Stomach (tissue), 9 donors: ENCODE data around the gene TEPSIN. TPM values are rescaled to one million over a fixed set of nuclear protein-coding genes. Genes with fewer than 3 reads are reported as not detected.

Experiments used
- DNase-seq, 2 donors: peaks; one replicate each; pipeline versions ENCODE4 v3.0.0 to v3.0.0-alpha.2; 2013 to 2019
- H3K27ac ChIP-seq, 5 donors: fragments of 200-600 bp in 4 of 5; sonication (generic) in 4 of 5; one replicate each; pipeline ENCODE4 v1.5.1; 2013 to 2019; ENCODE audit warnings: mild to moderate bottlenecking in 1 of 5, moderate library complexity in 1 of 5
- H3K27me3 ChIP-seq, 3 donors: fragments of 200-600 bp; sonication (generic); one replicate each; pipeline ENCODE4 v1.5.1; 2017 to 2019; ENCODE audit warnings: mixed run types in 1 of 3
- H3K36me3 ChIP-seq, 4 donors: fragments of 200-600 bp; sonication (generic); 1 replicate in 3 of 4; 2 replicates in 1 of 4; pipeline ENCODE4 v1.5.1; 2016 to 2019
- H3K4me1 ChIP-seq, 4 donors: fragments of 200-600 bp; sonication (generic); one replicate each; pipeline ENCODE4 v1.5.1; 2016 to 2019
- H3K4me3 ChIP-seq, 4 donors: fragments of 200-600 bp; sonication (generic) in 3 of 4; one replicate each; pipeline ENCODE4 v1.5.1; 2016 to 2019; ENCODE audit warnings: mild to moderate bottlenecking in 1 of 4
- H3K9me3 ChIP-seq, 4 donors: fragments of 200-600 bp; sonication (generic); one replicate each; pipeline ENCODE4 v1.5.1; 2016 to 2019
- EP300 ChIP-seq: sonication (generic); formaldehyde crosslinking; IDR thresholded peaks from one replicate; pipeline ENCODE4 v1.6.1; 2017; ENCODE audit warnings: antibody characterized with exemption
- POLR2A ChIP-seq, 4 donors: fragments of 450-650 bp; IDR thresholded peaks; one replicate each; pipeline ENCODE4 v1.6.1; 2016; ENCODE audit warnings: antibody characterized with exemption in 4 of 4, control low read depth in 2 of 4, mild to moderate bottlenecking in 1 of 4, moderate library complexity in 1 of 4
- POLR2AphosphoS5 ChIP-seq, 3 donors: sonication (generic); formaldehyde crosslinking; IDR thresholded peaks; one replicate each; pipeline ENCODE4 v1.6.1; 2016; ENCODE audit warnings: antibody characterized with exemption in 3 of 3
- WGBS, 5 donors: extraction: QIAGEN DNeasy Blood & Tissue Kit in 3 of 5; methylation state at CpG; one replicate each; pipeline versions ENCODE4 v1.1.5 to v1.1.7; 2013 to 2018; 5-methylcytosine and 5-hydroxymethylcytosine counted together
- intact Hi-C: fragments of 100-400 bp; cut with DNase I; formaldehyde crosslinking; loops from one replicate; pipeline ENCODE4 v1.15.1; 2023; ENCODE audit warnings: low total_unique reads
- polyA plus RNA-seq, 3 donors: library from polyadenylated mRNA; stranded (reverse); fragments of 200-250 nt; gene quantifications; one replicate each; pipeline ENCODE4 v1.2.3, GENCODE V29; 2013
- total RNA-seq, 5 donors: library from RNA; depleted of rRNA; stranded (reverse); fragments of >200 nt; gene quantifications; one replicate each; pipeline versions ENCODE4 v1.1.0 to v1.2.3, GENCODE V29; 2014 to 2016
- TF ChIP-seq, protein P1 (sequence below), 7 experiments: fragments of 450-650 bp in 4 of 7; fragments of 200-600 bp in 3 of 7; sonication (generic) in 3 of 7; IDR thresholded peaks; one replicate each; pipeline ENCODE4 v1.5.1; 2016 to 2019; ENCODE audit warnings: antibody characterized with exemption in 7 of 7, control low read depth in 2 of 7, mild to moderate bottlenecking in 1 of 7
- donor health status: healthy with polysubstance abuse.
- donor health status: Bipolar disorder and iron deficiency.
- donor health status: healthy.

Gene TEPSIN
- total and polyA plus RNA-seq, 8 donors: 9.4 to 295 (median 21.4) TPM

GRCh38 chr17:81213978-81214377 is 24.9 kb downstream of the TEPSIN start:
- Histone ChIP-seq H3K36me3 (peaks cover 0 to 26% (median 16%) of the 10 kb centered on the region in 4 donors), H3K4me3 (no peak overlapping the region), H3K27me3 (no peaks in the 10 kb centered on the region), H3K27ac (no peak overlapping the region), H3K4me1 (no peaks in the 10 kb centered on the region), H3K9me3 (no peaks in the 10 kb centered on the region)
- DNase-seq: no peak
- TF ChIP-seq EP300 (no peak), POLR2AphosphoS5 (IDR thresholded peaks at IDR 0.05) (no peak), POLR2A (IDR thresholded peaks at IDR 0.05) (no peak)
- TF ChIP-seq, protein P1, sequence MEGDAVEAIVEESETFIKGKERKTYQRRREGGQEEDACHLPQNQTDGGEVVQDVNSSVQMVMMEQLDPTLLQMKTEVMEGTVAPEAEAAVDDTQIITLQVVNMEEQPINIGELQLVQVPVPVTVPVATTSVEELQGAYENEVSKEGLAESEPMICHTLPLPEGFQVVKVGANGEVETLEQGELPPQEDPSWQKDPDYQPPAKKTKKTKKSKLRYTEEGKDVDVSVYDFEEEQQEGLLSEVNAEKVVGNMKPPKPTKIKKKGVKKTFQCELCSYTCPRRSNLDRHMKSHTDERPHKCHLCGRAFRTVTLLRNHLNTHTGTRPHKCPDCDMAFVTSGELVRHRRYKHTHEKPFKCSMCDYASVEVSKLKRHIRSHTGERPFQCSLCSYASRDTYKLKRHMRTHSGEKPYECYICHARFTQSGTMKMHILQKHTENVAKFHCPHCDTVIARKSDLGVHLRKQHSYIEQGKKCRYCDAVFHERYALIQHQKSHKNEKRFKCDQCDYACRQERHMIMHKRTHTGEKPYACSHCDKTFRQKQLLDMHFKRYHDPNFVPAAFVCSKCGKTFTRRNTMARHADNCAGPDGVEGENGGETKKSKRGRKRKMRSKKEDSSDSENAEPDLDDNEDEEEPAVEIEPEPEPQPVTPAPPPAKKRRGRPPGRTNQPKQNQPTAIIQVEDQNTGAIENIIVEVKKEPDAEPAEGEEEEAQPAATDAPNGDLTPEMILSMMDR (IDR thresholded peaks at IDR 0.05): no peak
- intact Hi-C loops: no loop called here
- WGBS, 5 donors: 93 to 97% (median 97%) methylated on average over 8 of the region's 8 CpGs

GRCh38 chr17:81212365-81212764 is 26.5 kb downstream of the TEPSIN start:
- H3K4me1 ChIP-seq: no peaks in the 10 kb centered on the region
- intact Hi-C loops: no loop called here
- H3K9me3 ChIP-seq: no peaks in the 10 kb centered on the region
- 86 to 99% (median 95%) methylated on average over 9 of the region's 9 CpGs for WGBS, 5 donors
- DNase-seq: no peak
- TF ChIP-seq EP300 (no peak), POLR2AphosphoS5 (IDR thresholded peaks at IDR 0.05) (no peak), POLR2A (IDR thresholded peaks at IDR 0.05) (no peak)
- TF ChIP-seq, protein P1 (IDR thresholded peaks at IDR 0.05): no peak
- no peak overlapping the region for H3K27ac ChIP-seq
- no peak overlapping the region for H3K4me3 ChIP-seq
- no peaks in the 10 kb centered on the region for H3K27me3 ChIP-seq
- H3K36me3 ChIP-seq: peaks cover 0 to 19% (median 11%) of the 10 kb centered on the region in 4 donors

GRCh38 chr17:81210868-81211267 is 28.0 kb downstream of the TEPSIN start:
- 68 to 79% (median 77%) methylated on average over 14 of the region's 14 CpGs for WGBS, 5 donors
- Histone ChIP-seq H3K36me3 (peaks cover 0 to 23% (median 16%) of the 10 kb centered on the region in 4 donors), H3K4me1 (no peaks in the 10 kb centered on the region), H3K9me3 (no peaks in the 10 kb centered on the region), H3K27ac (no peak overlapping the region), H3K4me3 (no peak overlapping the region), H3K27me3 (no peaks in the 10 kb centered on the region)
- no peak for DNase-seq
- intact Hi-C loops: no loop called here
- TF ChIP-seq, protein P1 (IDR thresholded peaks at IDR 0.05): no peak
- TF ChIP-seq POLR2A (IDR thresholded peaks at IDR 0.05) (no peak), POLR2AphosphoS5 (IDR thresholded peaks at IDR 0.05) (no peak), EP300 (no peak)

- WGBS, 5 donors: 75 to 86% (median 77%) methylated on average over 10 of the region's 10 CpGs
- H3K9me3 ChIP-seq: no peaks in the 10 kb centered on the region
- TF ChIP-seq, protein P1 (IDR thresholded peaks at IDR 0.05): no peak
- TF ChIP-seq POLR2A (IDR thresholded peaks at IDR 0.05) (no peak), EP300 (no peak), POLR2AphosphoS5 (IDR thresholded peaks at IDR 0.05) (no peak)
- no peak for DNase-seq
- no peaks in the 10 kb centered on the region for H3K27me3 ChIP-seq
- peaks cover 0 to 23% (median 16%) of the 10 kb centered on the region in 4 donors for H3K36me3 ChIP-seq
- no peak overlapping the region for H3K27ac ChIP-seq
- no peaks in the 10 kb centered on the region for H3K4me1 ChIP-seq
- intact Hi-C loops: no loop called here
- H3K4me3 ChIP-seq: no peak overlapping the region
Measured at GRCh38 chr17:81210466-81210865, 28.4 kb downstream of the TEPSIN start.
